ENCODE results near the gene CLHC1.

DNA sequence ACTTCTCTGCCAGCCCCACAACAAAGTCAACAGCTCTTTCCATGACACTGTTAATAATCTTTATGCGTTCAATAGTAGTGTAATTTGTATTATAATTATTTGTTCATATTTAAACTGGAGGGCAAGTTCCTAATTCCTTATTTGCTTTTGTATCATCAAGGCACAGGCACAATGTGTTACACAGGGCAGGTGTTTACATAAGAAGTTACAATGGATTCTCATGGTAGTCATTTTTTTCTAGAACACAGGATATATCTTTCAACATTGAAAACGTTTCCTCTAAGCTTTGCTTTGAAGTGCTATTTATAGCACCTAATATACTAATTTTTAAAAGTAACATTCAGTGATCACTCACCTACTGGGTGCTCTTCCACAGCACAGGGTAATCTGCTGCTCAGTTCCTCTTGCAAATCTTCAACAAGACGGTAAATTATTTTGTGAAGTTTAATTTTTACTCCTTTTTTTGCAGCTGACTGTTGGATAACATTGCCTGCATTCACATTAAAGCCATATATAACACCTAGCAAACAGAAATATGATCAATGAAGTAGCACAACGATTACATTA is 7.6 kb upstream of the CLHC1 start:
- TF ChIP-seq, protein P1, sequence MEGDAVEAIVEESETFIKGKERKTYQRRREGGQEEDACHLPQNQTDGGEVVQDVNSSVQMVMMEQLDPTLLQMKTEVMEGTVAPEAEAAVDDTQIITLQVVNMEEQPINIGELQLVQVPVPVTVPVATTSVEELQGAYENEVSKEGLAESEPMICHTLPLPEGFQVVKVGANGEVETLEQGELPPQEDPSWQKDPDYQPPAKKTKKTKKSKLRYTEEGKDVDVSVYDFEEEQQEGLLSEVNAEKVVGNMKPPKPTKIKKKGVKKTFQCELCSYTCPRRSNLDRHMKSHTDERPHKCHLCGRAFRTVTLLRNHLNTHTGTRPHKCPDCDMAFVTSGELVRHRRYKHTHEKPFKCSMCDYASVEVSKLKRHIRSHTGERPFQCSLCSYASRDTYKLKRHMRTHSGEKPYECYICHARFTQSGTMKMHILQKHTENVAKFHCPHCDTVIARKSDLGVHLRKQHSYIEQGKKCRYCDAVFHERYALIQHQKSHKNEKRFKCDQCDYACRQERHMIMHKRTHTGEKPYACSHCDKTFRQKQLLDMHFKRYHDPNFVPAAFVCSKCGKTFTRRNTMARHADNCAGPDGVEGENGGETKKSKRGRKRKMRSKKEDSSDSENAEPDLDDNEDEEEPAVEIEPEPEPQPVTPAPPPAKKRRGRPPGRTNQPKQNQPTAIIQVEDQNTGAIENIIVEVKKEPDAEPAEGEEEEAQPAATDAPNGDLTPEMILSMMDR (conservative IDR thresholded peaks at IDR 0.05 in 1 of 2, IDR thresholded peaks at IDR 0.05 in 1 of 2; ENCODE audit: low read depth in 1 of 2, low read length in 2 of 2): no peak
- TF ChIP-seq EZH2 (IDR thresholded peaks at IDR 0.05; ENCODE audit: low read length, missing control alignments): no peak

All from fibroblast of lung (primary cell).